ENCODE data around the gene FNDC4.

- TF ChIP-seq CTCF (IDR thresholded peaks at IDR 0.05; ENCODE audit: low read length): no peak
- TF ChIP-seq EZH2 (optimal IDR thresholded peaks at IDR 0.05; ENCODE audit: low read depth, low read length): no peak
- no peak for TF ChIP-seq EZH2phosphoT487 (IDR thresholded peaks at IDR 0.05; ENCODE audit: low read length)
Measured at GRCh38 chr2:27489498-27490397, 5.3 kb downstream of the FNDC4 start, which contains the start of gene IFT172.

All from MM.1S (cell line).